HepG2 (cell line): ENCODE data around the gene TLE7. TPM values are rescaled to one million over a fixed set of nuclear protein-coding genes. Genes with fewer than 3 reads are reported as not detected.

Source experiments
- ARID4A ChIP-seq: sonication (generic); formaldehyde crosslinking; IDR thresholded peaks from 2 replicates; pipeline ENCODE4 v1.5.0; 2020; ENCODE audit warnings: mild to moderate bottlenecking, missing genetic modification reagents, borderline replicate concordance
- CBX1 ChIP-seq: IDR thresholded peaks from one replicate; pipeline ENCODE4 v1.6.1; 2016; ENCODE audit warnings: antibody characterized with exemption, low read depth
- CC2D1A ChIP-seq: sonication (generic); formaldehyde crosslinking; IDR thresholded peaks from 2 replicates; pipeline ENCODE4 v1.8.1; 2023; ENCODE audit warnings: mild to moderate bottlenecking, missing genetic modification reagents
- HNRNPH1 ChIP-seq: fragments of 200-400 bp; formaldehyde crosslinking; optimal IDR thresholded peaks from 2 replicates; pipeline ENCODE3; 2017; ENCODE audit warnings: mild to moderate bottlenecking, low read depth, low read length
- IKZF5 ChIP-seq: IDR thresholded peaks from 2 replicates; pipeline ENCODE4 v1.6.1; 2018; ENCODE audit warnings: missing genetic modification reagents, mild to moderate bottlenecking, missing compliant biosample characterization
- IRF1 ChIP-seq: sonication (generic); formaldehyde crosslinking; IDR thresholded peaks from 2 replicates; pipeline ENCODE4 v1.4.0; 2020; ENCODE audit warnings: low read depth, mild to moderate bottlenecking, missing genetic modification reagents
- MAFK ChIP-seq, 2 experiments: IDR thresholded peaks in 1 of 2; conservative IDR thresholded peaks in 1 of 2; 2 replicates each; pipeline ENCODE4 v1.6.1; 2011; ENCODE audit warnings: improper control_type of control experiment in 2 of 2, low read length in 2 of 2
- PCBP2 ChIP-seq: fragments of 200-400 bp; formaldehyde crosslinking; optimal IDR thresholded peaks from 2 replicates; pipeline ENCODE3; 2018; ENCODE audit warnings: low read length, low read depth; ENCODE audit not compliant: poor library complexity, severe bottlenecking
- TRAFD1 ChIP-seq: sonication (generic); formaldehyde crosslinking; IDR thresholded peaks from 2 replicates; pipeline ENCODE4 v1.5.1; 2020; ENCODE audit warnings: missing genetic modification reagents, mild to moderate bottlenecking, borderline replicate concordance
- ZFP90 ChIP-seq: sonication (generic); formaldehyde crosslinking; IDR thresholded peaks from 2 replicates; pipeline ENCODE4 v1.8.0; 2022; ENCODE audit warnings: missing genetic modification reagents, mild to moderate bottlenecking, inconsistent platforms, borderline replicate concordance
- ZNF101 ChIP-seq: sonication (generic); formaldehyde crosslinking; IDR thresholded peaks from 2 replicates; pipeline ENCODE4 v1.4.0; 2020; ENCODE audit warnings: mild to moderate bottlenecking, low read depth, missing genetic modification reagents, borderline replicate concordance
- ZNF605 ChIP-seq: sonication (generic); formaldehyde crosslinking; IDR thresholded peaks from 2 replicates; pipeline ENCODE4 v1.8.0; 2022; ENCODE audit warnings: mild to moderate bottlenecking, missing genetic modification reagents
- ZNF607 ChIP-seq: sonication (generic); formaldehyde crosslinking; IDR thresholded peaks from 2 replicates; pipeline ENCODE4 v1.5.1; 2020; ENCODE audit warnings: missing genetic modification reagents, mild to moderate bottlenecking, borderline replicate concordance
- ZNF674 ChIP-seq: sonication (generic); formaldehyde crosslinking; IDR thresholded peaks from 2 replicates; pipeline ENCODE4 v1.5.0; 2020; ENCODE audit warnings: low read depth, mild to moderate bottlenecking, missing genetic modification reagents
- polyA plus RNA-seq, 8 experiments: library from polyadenylated mRNA; depleted of rRNA in 3 of 8; stranded (reverse) in 7 of 8; unstranded in 1 of 8; fragments of >200 nt; fragmentation: Illumina TruSeq in 4 of 8; extraction: Trizol in 4 of 8; gene quantifications; 2 replicates each; pipeline versions ENCODE4 v1.2.1 to v1.2.3, GENCODE V29; 2011 to 2016; ENCODE audit warnings: low read depth in 4 of 8, missing spikeins in 1 of 8, mixed read lengths in 1 of 8; ENCODE audit not compliant: insufficient read depth in 1 of 8
- total RNA-seq, 5 experiments: library from RNA; depleted of rRNA; stranded (reverse); fragments of >200 nt; fragmentation: Illumina TruSeq; extraction: Trizol; gene quantifications; 2 replicates each; pipeline ENCODE4 v1.2.3, GENCODE V29; 2016; ENCODE audit warnings: low read depth in 1 of 5
- TF ChIP-seq, protein P1 (sequence below): sonication (generic); formaldehyde crosslinking; IDR thresholded peaks from 2 replicates; pipeline ENCODE4 v1.5.0; 2020; ENCODE audit warnings: missing genetic modification reagents

Gene TLE7
- total and polyA plus RNA-seq, 2 of the 13 experiments (the other 11 are each of a cell fraction or from before 2014, with no cell fraction given), result not detected

DNA sequence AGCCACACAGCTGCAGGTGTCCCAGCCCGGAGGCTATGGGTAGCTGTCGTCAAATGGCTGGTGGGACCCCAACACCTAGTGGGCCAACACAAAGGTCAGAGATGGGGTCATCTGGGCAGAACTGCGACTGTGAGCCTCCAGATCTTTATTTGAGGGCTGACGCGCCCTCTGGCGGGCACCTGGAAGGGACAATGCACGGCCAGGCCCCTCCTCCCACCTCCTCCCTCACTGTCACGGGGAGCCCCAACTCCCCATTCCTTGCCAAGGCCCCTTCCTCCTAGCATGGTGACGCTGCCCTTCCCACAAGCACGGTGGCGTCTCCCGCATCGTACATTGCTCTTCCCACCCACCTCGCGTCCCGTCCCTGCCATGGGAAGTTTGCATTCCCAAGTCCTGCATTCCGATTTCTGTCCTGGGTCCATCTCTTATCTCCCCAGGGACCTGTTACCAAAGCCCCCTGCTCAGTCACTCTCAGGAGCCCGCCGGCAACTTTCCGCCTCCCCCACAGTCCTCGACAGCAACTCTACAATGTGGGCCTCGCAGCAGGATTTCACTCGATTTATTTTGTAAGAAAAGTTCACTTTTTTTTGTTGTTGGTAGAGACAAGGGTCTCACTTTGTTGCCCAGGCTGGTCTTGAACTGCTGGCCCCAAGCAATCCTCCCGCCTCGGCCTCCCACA lies 1.0 kb downstream of the TLE7 start (continued):
- no peak; the same call in 1 of the 2 replicates for TF ChIP-seq ARID4A (CRISPR knock-in tag)
- 0 out of 2 replicates have a peak, but pooled peaks have one; percentile 41 for TF ChIP-seq IRF1 (CRISPR knock-in tag)
- TF ChIP-seq MAFK (conservative IDR thresholded peaks at IDR 0.05 in 1 of 2, IDR thresholded peaks at IDR 0.05 in 1 of 2; ENCODE audit: low read length in 2 of 2), result no peak
- no peak for TF ChIP-seq PCBP2
- TF ChIP-seq, protein P1, sequence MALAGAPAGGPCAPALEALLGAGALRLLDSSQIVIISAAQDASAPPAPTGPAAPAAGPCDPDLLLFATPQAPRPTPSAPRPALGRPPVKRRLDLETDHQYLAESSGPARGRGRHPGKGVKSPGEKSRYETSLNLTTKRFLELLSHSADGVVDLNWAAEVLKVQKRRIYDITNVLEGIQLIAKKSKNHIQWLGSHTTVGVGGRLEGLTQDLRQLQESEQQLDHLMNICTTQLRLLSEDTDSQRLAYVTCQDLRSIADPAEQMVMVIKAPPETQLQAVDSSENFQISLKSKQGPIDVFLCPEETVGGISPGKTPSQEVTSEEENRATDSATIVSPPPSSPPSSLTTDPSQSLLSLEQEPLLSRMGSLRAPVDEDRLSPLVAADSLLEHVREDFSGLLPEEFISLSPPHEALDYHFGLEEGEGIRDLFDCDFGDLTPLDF (CRISPR knock-in tag), result no peak
- TF ChIP-seq IKZF5 (CRISPR knock-in tag), result no peak
- TF ChIP-seq HNRNPH1, result no peak
- 0 out of 2 replicates have a peak, but pooled peaks have one; percentile 30 for TF ChIP-seq ZNF607 (CRISPR knock-in tag)
- TF ChIP-seq ZNF674, result no peak
- TF ChIP-seq CC2D1A (CRISPR knock-in tag), result 0 out of 2 replicates have a peak, but pooled peaks have one; percentile 51
- no peak for TF ChIP-seq CBX1
- TF ChIP-seq ZFP90, result no peak
- no peak for TF ChIP-seq ZNF605 (CRISPR knock-in tag)
- TF ChIP-seq ZNF101, result no peak
- no peak for TF ChIP-seq TRAFD1 (CRISPR knock-in tag)
